ENCODE measurements around the gene PADI4.

DNA sequence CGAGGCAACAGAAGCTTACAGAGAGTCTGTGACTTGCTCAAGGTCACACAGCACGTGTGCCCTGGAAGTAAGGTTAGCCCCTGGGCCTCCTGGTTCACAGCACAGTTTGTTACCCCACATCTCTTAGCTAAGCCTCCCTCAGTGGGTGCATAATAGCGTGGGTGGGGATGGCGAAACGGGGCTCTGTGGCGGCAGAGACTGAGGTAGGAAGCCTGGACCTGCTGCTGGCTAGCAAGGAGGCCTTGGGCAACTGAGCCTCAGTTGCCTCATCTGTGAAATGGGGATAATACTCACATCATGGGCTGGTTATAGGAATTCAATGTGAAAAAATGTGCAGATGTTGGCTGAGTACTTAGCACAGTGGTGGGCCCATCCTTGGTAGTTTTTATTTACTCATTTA, 596 bp downstream of the PADI4 start:
- TF ChIP-seq, protein P1, sequence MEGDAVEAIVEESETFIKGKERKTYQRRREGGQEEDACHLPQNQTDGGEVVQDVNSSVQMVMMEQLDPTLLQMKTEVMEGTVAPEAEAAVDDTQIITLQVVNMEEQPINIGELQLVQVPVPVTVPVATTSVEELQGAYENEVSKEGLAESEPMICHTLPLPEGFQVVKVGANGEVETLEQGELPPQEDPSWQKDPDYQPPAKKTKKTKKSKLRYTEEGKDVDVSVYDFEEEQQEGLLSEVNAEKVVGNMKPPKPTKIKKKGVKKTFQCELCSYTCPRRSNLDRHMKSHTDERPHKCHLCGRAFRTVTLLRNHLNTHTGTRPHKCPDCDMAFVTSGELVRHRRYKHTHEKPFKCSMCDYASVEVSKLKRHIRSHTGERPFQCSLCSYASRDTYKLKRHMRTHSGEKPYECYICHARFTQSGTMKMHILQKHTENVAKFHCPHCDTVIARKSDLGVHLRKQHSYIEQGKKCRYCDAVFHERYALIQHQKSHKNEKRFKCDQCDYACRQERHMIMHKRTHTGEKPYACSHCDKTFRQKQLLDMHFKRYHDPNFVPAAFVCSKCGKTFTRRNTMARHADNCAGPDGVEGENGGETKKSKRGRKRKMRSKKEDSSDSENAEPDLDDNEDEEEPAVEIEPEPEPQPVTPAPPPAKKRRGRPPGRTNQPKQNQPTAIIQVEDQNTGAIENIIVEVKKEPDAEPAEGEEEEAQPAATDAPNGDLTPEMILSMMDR (IDR thresholded peaks at IDR 0.05) = no peak
- TF ChIP-seq POLR2A (IDR thresholded peaks at IDR 0.05) = no peak
